Astrocyte of the spinal cord (primary cell): ENCODE data around the gene ABTB2.

Experiments used
- DNase-seq: peaks from one replicate; pipeline ENCODE4 v3.0.0; 2011; ENCODE audit warnings: low read depth, low spot score
- H3K4me3 ChIP-seq: 2 replicates; pipeline ENCODE4 v1.5.1; 2011; ENCODE audit warnings: low read depth, mild to moderate bottlenecking, low read length, moderate library complexity
- in situ Hi-C: cut with HindIII; loops from 2 replicates; pipeline ENCODE4 v1.10.0; 2017; ENCODE audit warnings: low sequenced_read_pairs
- TF ChIP-seq, protein P1 (sequence below): IDR thresholded peaks from 2 replicates; pipeline ENCODE4 v1.5.1; 2012; ENCODE audit warnings: low read depth, mild to moderate bottlenecking, low read length, inconsistent platforms

Gene ABTB2

DNA sequence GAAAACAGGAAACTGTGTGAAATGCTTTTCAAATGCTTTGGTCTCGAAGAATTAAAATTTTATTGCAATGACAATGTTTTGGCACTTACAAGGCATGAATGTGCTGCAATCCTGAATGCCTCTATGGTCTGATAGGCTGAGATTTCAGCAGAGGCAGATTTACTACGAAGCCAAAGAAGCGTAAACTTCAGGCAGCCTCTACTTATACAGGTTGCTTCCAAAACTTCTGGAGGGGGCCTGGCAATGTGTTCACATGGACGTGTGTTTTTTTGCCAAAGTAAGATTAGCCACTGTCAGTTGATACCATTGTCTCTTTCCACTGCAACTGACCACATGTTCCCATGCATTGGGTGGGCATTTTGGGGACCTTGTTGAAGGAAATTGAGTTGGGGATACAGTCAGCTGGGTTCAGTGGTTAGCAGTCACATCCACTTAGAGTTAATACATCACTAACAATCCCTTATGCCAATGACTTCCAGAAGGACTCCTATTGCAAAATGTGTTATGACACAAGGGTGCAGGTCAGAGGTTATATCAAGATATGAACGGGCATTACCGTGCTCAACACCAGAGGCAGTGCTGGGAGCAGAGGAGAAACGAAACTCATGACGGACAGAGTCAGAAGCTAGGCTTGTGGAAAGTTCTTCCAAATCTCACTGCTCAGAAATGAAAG is 48.8 kb downstream of the ABTB2 start:
- TF ChIP-seq, protein P1, sequence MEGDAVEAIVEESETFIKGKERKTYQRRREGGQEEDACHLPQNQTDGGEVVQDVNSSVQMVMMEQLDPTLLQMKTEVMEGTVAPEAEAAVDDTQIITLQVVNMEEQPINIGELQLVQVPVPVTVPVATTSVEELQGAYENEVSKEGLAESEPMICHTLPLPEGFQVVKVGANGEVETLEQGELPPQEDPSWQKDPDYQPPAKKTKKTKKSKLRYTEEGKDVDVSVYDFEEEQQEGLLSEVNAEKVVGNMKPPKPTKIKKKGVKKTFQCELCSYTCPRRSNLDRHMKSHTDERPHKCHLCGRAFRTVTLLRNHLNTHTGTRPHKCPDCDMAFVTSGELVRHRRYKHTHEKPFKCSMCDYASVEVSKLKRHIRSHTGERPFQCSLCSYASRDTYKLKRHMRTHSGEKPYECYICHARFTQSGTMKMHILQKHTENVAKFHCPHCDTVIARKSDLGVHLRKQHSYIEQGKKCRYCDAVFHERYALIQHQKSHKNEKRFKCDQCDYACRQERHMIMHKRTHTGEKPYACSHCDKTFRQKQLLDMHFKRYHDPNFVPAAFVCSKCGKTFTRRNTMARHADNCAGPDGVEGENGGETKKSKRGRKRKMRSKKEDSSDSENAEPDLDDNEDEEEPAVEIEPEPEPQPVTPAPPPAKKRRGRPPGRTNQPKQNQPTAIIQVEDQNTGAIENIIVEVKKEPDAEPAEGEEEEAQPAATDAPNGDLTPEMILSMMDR, result no peak
- in situ Hi-C loops, result no loop called here
- DNase-seq, result peak; percentile 22
- no peak overlapping the region for H3K4me3 ChIP-seq

DNA sequence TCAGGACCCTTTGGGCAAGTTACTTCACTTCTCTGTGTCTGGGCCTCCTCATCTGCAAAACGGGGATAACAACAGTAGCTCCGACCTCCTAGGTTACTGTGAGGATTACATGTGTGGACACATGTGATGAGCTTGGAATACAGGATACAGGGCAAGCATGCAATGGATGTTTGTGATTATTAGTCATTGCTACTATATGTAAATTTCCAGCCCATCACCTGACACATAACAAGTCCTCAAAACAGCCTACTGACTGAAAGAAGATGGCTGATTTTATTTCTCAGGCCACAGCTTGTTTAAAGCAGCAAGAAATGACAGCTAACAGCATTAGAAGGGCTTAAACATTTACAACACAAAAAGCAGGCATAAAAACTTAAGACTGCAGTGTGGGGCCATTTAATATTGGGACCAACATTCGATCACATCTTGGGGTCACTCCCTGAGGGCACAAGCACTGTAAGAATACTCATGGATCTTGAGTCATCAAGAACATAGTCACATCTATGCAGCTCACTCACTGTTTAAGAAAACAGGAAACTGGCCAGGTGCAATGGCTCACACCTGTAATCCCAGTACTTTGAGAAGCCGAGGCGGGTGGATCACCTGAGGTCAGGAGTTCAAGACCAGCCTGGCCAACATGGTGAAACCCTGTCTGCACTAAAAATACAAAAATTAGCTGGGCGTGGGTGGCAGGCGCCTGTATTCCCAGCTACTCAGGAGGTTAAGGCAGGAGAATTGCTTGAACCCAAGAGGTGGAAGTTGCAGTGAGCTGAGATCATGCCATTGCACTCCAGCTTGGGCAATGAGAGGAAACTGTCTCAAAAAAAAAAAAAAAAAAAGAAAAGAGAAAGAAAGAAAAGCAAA is 49.5 kb downstream of the ABTB2 start:
- no peak for DNase-seq
- in situ Hi-C loops, result no loop called here
- H3K4me3 ChIP-seq, result no peak overlapping the region
- TF ChIP-seq, protein P1, result no peak

DNA sequence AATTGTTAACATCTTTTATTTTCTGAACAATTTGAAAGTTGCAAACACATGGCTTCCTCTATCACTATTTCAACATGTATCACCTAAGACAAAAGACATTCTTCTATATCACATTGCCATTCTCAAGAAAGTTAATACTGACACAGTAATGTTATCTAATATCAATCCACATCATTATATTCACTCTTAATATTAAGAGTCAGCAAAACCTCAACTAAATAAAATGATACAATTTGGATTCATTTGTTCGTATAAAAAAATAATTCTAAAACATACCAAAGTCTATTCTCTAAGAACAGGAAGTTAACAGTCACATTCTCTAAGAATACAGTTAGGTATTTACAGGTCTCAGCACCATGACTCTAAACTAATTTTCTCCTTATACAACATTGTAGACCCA is 52.0 kb downstream of the ABTB2 start:
- DNase-seq, result no peak
- in situ Hi-C loops, result no loop called here
- no peak overlapping the region for H3K4me3 ChIP-seq
- TF ChIP-seq, protein P1, result no peak

DNA sequence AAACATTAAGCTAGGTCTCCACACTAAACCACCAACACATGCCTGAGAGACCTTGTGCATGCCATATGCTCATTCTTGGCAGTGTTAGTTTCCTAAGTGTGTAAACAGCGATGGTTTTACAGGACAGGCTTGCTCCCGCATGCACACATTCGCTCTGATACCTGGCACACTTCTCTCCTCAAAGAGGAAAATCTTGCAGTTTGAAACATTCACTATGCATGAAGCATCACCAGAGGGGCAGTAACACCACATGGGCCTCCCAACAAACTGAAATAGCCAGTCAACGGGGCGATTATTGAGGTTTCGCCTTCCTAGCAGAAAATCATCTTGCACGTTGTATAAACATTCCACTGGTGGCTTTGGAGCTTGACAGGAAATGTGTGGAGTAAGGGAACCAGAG is 52.6 kb downstream of the ABTB2 start:
- TF ChIP-seq, protein P1, result no peak
- H3K4me3 ChIP-seq, result no peak overlapping the region
- in situ Hi-C loops, result no loop called here
- peak; percentile 30 for DNase-seq

DNA sequence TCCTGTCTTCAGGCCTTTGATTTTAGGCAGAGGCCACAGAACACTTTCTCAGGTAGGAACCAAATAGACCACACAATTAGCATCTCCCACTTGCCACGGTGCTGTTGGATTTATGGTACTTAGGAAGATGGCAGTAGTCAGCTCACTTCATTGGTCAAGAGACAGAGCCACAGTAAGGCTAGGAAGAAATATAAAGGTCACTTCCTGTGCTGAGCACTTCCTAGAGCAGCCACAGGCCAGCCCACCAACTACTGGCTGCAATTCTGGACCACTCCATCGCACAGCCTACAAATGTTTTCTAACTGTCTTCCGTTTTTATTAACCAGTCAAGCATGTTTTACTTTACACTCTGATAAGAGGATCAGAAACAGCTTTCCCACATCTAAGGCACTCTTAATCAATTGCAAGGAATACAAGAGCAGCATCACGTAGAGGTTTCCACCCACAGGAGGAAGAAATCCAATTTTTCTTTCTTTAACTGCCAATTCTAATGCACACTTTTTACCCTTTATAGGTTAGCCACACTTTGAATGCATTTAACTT is 54.7 kb downstream of the ABTB2 start:
- H3K4me3 ChIP-seq, result no peak overlapping the region
- DNase-seq, result no peak
- TF ChIP-seq, protein P1, result no peak
- in situ Hi-C loops, result no loop called here

DNA sequence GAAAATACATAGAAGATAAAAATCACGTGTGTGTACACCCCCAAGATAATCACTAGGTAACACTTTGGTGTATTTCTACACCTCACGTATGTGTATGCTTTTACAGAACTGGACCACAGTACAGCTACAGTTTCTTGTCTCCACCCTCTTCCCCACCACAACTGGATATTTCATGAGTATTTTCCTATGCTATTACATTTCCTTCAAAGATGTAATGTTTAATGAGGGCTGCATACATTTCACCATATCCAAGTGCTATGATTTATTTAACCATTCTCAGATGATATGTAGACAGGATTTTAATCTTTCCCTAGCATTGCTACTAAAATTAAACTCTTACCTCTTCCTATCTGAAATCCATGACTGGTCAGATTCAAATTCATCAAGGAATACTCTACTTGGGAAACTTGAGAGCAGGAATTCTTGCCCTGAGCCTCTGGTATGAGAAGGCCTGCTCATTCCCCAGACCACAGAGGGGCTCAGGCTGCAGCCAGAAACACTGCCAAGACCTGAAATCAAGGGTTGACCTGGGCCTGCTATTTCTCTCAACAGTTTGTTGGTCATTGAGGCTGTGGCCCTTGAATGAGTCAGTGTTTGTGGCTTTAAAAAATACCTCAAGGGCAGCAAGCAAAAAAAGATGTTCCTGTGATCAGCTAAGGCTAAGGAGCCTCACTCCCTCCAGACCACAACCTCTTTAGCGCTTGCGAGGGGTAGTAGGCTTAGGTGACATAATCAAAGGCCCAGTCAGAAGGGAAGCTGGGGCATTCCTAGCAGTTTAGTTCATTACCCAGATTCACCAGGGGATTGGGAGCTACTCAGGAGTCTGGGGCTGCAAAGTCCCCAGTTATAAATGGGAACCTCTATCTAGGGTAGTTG is 55.5 kb downstream of the ABTB2 start:
- DNase-seq, result peak; percentile 98
- H3K4me3 ChIP-seq, result no peak overlapping the region
- TF ChIP-seq, protein P1, result no peak
- in situ Hi-C loops, result no loop called here
